GM06990 (cell line): ENCODE measurements around the gene TEX9.
"Not testable (repeated sequence)": the region's sequence is repeated elsewhere in the genome, so short reads cannot be mapped to it uniquely, and the experiment has no call there.

Experiments used
- DNase-seq: peaks from one replicate; pipeline ENCODE4 v3.0.0-alpha.2; 2011; ENCODE audit not compliant: insufficient read length; ENCODE audit errors: extremely low read depth
- H3K27me3 ChIP-seq: replicated peaks from 2 replicates; pipeline ENCODE4 v1.6.0; 2011; ENCODE audit warnings: low read length; ENCODE audit not compliant: control insufficient read depth, insufficient read depth
- H3K36me3 ChIP-seq: 2 replicates; pipeline ENCODE4 v1.5.1; 2011; ENCODE audit warnings: low read length; ENCODE audit not compliant: control insufficient read depth, insufficient read depth
- H3K4me3 ChIP-seq: replicated peaks from 2 replicates; pipeline ENCODE4 v1.5.1; 2011; ENCODE audit warnings: low read depth, mild to moderate bottlenecking, control low read depth, low read length
- CTCF ChIP-seq: IDR thresholded peaks from 2 replicates; pipeline ENCODE4 v1.5.1; 2011; ENCODE audit warnings: low read length, control low read depth, mild to moderate bottlenecking, inconsistent platforms; ENCODE audit not compliant: insufficient read depth, poor library complexity, severe bottlenecking

TEX9 gene

GRCh38 chr15:56385908-56386307 lies 20.7 kb downstream of the TEX9 start:
- Histone ChIP-seq H3K36me3 (peaks cover 15% of the 10 kb centered on the region), H3K27me3 (no peaks in the 10 kb centered on the region), H3K4me3 (no peak overlapping the region)
- DNase-seq: no peak
- no peak for TF ChIP-seq CTCF

- Histone ChIP-seq H3K27me3 (no peaks in the 10 kb centered on the region), H3K36me3 (peaks cover 3% of the 10 kb centered on the region), H3K4me3 (no peak overlapping the region)
- TF ChIP-seq CTCF: no peak
- DNase-seq: no peak
Observed at GRCh38 chr15:56390739-56391267, 25.6 kb downstream of the TEX9 start.

- no peaks in the 10 kb centered on the region for H3K27me3 ChIP-seq
- H3K4me3 ChIP-seq: no peak overlapping the region
- peaks cover 6% of the 10 kb centered on the region for H3K36me3 ChIP-seq
- no peak for DNase-seq
- TF ChIP-seq CTCF: no peak
Observed at GRCh38 chr15:56393277-56393676, 28.1 kb downstream of the TEX9 start.

- no peak for TF ChIP-seq CTCF
Observed at GRCh38 chr15:56394909-56395308, 29.7 kb downstream of the TEX9 start.

DNA sequence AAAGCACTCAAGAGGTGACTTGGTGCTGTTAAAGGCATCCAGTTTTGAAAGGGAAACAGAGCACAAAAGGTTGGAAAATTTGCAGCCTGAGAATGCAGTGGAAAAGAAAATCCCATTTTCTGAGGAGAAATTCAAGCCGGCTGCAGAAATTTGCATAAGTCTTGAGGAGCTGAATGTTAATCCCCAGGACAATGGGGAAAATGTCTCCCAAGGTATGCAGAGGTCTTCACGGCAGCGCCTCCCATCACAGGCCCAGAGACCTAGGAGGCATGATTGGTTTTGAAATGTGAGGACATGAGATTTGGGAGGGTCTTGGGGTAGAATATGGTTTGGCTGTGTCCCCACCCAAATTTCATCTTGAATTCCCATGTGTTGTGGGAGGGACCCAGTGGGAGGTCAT lies 32.1 kb downstream of the TEX9 start:
- H3K36me3 ChIP-seq: peaks cover 11% of the 10 kb centered on the region
- not testable (repeated sequence) for H3K4me3 ChIP-seq, DNase-seq

More at GRCh38 chr15:56394909-56395308, 29.7 kb downstream of the TEX9 start:
- Histone ChIP-seq H3K36me3 (peaks cover 11% of the 10 kb centered on the region), H3K4me3 (no peak overlapping the region), H3K27me3 (no peaks in the 10 kb centered on the region)
- no peak for DNase-seq

GRCh38 chr15:56399209-56399608 lies 34.0 kb downstream of the TEX9 start:
- H3K36me3 ChIP-seq: peaks cover 11% of the 10 kb centered on the region
- DNase-seq, H3K4me3 ChIP-seq, H3K27me3 ChIP-seq: not testable (repeated sequence)

More for the DNA sequence above, 32.1 kb downstream of the TEX9 start:
- not testable (repeated sequence) for H3K27me3 ChIP-seq

DNA sequence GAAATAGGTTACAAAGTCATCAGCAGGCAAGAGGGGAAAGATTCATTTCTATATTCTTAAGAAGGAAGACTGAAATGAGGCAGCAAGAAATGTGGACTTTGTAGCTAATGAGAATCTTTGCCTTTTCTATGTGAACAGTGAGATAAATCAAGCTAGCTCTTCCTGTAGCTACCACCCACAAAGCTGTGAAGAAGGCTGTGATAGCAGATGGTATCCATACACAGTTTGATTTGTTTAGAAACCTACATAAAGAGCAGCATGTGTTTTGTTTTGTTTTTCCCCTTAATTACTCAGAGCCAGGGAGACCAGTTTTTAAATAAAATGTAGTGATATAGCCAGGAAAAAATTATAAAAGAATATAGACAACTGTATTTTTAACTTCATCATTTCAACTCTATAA lies 45.5 kb downstream of the TEX9 start:
- H3K27me3 ChIP-seq: no peaks in the 10 kb centered on the region
- H3K4me3 ChIP-seq: no peak overlapping the region
- DNase-seq: peak; percentile 6
- no peaks in the 10 kb centered on the region; the same call in none of the 2 replicates for H3K36me3 ChIP-seq
- no peak for TF ChIP-seq CTCF
